Nucleus accumbens (tissue), 56 donors: ENCODE results near the gene RAB8A.
"Not testable (repeated sequence)": the region's sequence is repeated elsewhere in the genome, so short reads cannot be mapped to it uniquely, and the experiment has no call there.

Experiments
- DNase-seq, 56 donors: peaks; one replicate each; lab custom pipeline; 2025; lab: John Stamatoyannopoulos, UW

Gene RAB8A

DNA sequence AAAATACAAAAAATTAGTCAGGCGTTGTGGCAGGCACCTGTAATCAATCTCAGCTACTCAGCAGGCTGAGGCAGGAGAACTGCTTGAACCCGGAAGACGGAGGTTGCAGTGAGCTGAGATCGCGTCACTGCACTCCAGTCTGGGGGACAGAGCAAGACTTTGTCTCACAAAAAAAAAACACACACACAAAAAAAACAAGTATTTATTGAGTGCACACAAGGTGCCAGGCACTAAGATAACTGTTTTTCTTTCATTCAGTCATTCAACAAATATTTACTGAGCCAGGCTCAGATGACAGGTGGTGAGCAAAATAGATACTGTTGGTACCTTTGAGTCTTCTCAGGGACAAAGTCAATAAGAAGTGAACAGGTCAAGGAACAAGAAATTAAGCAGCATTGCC lies 55.4 kb downstream of the RAB8A start:
- DNase-seq, result no peak

DNA sequence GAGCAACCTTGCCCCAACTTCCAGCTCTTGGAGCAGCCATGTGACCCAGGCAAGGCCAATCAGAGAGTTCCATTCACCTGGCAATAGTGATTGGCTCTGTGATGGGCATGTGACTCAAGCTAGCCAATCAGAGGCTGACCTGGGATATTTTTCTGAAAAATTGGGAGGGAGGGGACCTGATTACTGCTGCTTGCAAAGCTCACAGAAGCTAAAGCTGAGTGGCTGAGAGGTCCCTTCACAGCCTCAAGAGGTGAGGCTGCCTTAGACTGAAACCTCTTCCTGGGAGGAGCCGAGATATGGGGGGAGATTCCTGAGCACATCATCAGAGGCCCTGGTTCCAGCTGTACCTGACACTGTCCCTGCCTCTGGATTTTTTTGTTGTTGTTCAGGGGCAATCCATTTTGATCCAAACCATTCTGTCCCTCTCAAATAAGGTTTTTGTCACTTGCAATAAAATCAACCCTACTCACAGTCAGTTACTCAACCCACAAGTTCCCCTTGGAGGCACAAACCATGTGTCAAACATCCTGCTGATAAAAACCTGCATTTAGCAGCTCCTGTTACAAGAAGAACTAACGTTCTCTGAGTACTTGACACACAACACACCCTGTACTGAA lies 56.9 kb downstream of the RAB8A start:
- no peak for DNase-seq

DNA sequence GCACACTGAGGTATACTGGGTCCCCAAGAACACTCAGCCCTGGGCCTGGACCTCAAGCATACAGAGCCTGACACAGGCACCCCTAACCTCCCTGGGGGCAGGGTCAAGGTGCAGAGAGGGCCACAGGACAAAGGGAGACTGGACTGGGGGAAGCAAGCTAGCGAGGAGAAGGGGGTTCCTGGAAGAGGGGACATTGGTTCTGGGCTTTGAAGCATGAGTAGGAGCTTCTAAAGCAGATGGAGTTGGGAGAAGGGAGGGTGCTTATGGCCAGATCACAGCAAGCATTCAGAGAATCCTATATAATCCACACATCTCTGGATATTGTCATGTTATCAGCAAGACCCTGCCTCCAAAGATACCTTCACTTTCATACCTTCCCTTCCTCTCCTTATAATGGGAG lies 58.4 kb downstream of the RAB8A start:
- no peak for DNase-seq

DNA sequence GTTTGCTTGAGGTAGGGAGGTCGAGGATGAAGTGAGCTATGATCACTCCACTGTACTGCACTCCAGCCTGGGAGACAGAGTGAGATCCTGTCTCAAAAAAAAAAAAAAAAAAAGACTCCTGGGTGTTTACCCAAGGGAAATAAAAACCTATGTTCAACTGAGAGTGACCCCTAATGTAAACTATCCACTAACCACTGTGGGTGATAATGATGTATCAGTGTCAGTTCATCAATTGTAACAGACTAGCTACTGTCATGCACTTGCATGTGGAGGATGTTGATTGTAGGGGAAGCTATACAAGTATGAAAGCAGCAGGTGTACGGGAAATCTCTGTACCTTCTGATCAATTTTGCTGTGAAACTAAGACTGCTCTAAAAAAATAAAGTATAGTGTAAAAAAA lies 64.3 kb downstream of the RAB8A start:
- no peak for DNase-seq

DNA sequence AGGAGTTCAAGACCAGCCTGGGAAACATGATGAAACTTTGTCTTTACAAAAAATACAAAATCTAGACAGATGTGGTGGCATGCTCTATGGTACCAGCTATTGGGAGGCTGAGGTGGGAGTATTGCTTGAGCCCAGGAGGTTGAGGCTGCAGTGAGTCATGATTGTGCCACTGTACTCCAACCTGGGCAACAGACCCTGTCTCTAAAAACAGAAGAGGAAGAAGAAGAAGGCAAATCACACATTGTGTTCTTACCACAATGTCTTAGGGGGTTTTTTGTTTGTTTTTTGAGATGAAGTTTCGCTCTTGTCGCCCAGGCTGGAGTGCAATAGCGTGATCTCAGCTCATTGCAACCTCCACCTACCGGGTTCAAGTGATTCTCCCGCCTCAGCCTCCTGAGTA lies 67.2 kb downstream of the RAB8A start:
- DNase-seq, result not testable (repeated sequence)

DNA sequence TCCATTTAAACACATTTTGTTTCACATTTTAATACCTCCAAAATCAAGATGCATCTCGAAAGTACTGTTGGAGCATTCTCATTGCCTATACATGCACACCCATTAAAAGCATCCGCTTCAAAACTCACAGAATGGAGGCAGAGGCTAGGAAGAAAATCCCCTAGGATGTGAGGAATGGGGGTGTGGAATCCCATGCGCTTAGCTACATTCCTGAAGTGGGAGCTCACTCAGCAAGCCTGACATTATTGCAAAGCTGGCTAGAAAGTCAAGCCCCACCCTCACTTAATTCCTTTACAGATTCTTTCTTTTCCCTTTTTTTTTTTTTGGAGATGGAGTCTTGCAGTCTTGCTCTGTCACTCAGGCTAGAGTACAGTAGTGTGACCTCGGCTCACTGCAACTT lies 68.9 kb downstream of the RAB8A start:
- DNase-seq, result no peak
